BJ (cell line): ENCODE measurements around the gene GBP4. TPM values are rescaled to one million over a fixed set of nuclear protein-coding genes. Genes with fewer than 3 reads are reported as not detected.

Source experiments
- CTCF ChIA-PET: fragments of 350-600 bp; formaldehyde crosslinking; extraction: SDS; loops from one replicate; lab custom pipeline; 2021; ENCODE audit warnings: antibody characterized with exemption, inconsistent platforms; lab: Yijun Ruan, JAX
- POLR2A ChIA-PET: fragments of 300-600 bp; sonication (Branson Sonifier 250); formaldehyde crosslinking; extraction: SDS; loops from one replicate; lab custom pipeline; 2021; ENCODE audit warnings: antibody characterized with exemption; lab: Charles Lee
- DNase-seq: peaks from one replicate; pipeline ENCODE4 v3.0.0-alpha.2; 2011; ENCODE audit warnings: low read depth
- H3K27me3 ChIP-seq: 2 replicates; pipeline ENCODE4 v1.6.0; 2011; ENCODE audit warnings: low read length; ENCODE audit not compliant: control insufficient read depth, insufficient read depth
- H3K36me3 ChIP-seq: 2 replicates; pipeline ENCODE4 v1.5.1; 2011; ENCODE audit warnings: low read length; ENCODE audit not compliant: control insufficient read depth, insufficient read depth
- H3K4me3 ChIP-seq: 2 replicates; pipeline ENCODE4 v1.5.1; 2011; ENCODE audit warnings: low read depth, mild to moderate bottlenecking, control low read depth, low read length
- polyA plus RNA-seq: library from polyadenylated mRNA; depleted of rRNA; stranded (reverse); fragments of >200 nt; gene quantifications from 2 replicates; pipeline ENCODE4 v1.2.3, GENCODE V29; 2011; rRNA removed
- TF ChIP-seq, protein P1 (sequence below): IDR thresholded peaks from 2 replicates; pipeline ENCODE4 v1.5.1; 2011; ENCODE audit warnings: low read depth, mild to moderate bottlenecking, control low read depth, inconsistent platforms, low read length, moderate library complexity; ENCODE audit not compliant: insufficient read depth

The GBP4 gene
- polyA plus RNA-seq, 1 experiment, result 1.2 TPM

DNA sequence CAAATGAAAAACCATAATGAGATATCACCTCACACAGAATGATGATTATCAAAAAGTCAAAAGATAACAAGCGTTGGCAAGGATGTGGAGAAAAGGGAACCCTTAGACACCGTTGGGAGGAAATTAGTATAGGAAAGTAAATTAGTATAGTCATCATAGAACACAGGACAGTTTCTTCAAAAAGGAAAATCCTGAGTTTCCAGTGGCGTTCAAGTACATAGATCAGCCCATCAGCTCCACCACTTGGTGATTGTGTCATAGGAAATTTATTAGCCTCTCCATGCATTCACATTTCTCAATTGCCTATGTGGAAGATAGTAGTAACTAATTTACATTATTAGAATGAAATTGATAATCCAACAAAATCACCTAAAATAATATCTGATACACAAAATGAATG, 52.0 kb downstream of the GBP4 start:
- H3K27me3 ChIP-seq, result no peaks in the 10 kb centered on the region
- no peaks in the 10 kb centered on the region for H3K36me3 ChIP-seq
- no peak overlapping the region for H3K4me3 ChIP-seq
- ChIA-PET POLR2A (no interaction called here), CTCF (no interaction called here)
- no peak for DNase-seq
- TF ChIP-seq, protein P1, sequence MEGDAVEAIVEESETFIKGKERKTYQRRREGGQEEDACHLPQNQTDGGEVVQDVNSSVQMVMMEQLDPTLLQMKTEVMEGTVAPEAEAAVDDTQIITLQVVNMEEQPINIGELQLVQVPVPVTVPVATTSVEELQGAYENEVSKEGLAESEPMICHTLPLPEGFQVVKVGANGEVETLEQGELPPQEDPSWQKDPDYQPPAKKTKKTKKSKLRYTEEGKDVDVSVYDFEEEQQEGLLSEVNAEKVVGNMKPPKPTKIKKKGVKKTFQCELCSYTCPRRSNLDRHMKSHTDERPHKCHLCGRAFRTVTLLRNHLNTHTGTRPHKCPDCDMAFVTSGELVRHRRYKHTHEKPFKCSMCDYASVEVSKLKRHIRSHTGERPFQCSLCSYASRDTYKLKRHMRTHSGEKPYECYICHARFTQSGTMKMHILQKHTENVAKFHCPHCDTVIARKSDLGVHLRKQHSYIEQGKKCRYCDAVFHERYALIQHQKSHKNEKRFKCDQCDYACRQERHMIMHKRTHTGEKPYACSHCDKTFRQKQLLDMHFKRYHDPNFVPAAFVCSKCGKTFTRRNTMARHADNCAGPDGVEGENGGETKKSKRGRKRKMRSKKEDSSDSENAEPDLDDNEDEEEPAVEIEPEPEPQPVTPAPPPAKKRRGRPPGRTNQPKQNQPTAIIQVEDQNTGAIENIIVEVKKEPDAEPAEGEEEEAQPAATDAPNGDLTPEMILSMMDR, result no peak

DNA sequence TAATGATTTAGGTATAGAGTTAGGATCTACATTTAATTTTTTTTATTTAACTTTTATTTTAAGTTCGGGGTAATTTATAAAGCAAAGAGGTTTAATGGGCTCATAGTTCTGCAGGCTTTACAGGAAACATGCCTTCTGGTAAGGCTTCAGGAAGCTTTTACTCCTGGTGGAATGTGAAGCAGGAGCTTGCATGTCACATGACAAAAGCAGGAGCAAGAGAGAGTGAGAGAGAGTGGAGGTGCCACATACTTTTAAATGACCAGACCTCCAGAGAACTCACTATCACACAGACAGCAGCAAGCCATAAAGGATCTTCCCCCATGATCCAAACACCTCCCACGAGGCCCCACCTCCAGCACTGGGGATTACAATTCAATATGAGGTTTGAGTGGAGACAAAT, 55.3 kb downstream of the GBP4 start:
- TF ChIP-seq, protein P1, result no peak
- ChIA-PET POLR2A (no interaction called here), CTCF (no interaction called here)
- H3K4me3 ChIP-seq, result no peak overlapping the region
- H3K27me3 ChIP-seq, result no peaks in the 10 kb centered on the region
- H3K36me3 ChIP-seq, result no peaks in the 10 kb centered on the region
- no peak for DNase-seq

DNA sequence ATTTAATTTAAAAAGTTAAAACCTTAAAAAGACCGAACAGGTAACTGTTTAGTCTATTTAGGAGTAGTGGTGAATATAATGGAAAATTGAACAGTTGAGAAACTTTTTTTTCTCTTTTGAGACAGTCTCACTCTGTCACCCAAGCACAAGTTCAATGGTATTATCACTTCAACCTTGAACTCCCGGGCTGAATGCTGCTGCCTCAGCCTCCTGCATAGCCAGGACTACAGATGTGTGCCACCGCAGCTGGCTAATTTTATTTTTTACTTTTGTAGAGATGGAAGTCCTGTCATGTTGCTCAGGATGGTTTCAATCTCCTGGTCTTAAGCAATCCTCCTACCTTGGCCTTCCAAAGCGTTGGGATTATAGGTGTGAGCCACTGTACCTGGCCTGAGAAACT, 56.6 kb downstream of the GBP4 start:
- H3K27me3 ChIP-seq, result no peaks in the 10 kb centered on the region
- H3K36me3 ChIP-seq, result no peaks in the 10 kb centered on the region
- no peak overlapping the region for H3K4me3 ChIP-seq
- DNase-seq, result no peak
- ChIA-PET CTCF (no interaction called here), POLR2A (no interaction called here)
- TF ChIP-seq, protein P1, result no peak

DNA sequence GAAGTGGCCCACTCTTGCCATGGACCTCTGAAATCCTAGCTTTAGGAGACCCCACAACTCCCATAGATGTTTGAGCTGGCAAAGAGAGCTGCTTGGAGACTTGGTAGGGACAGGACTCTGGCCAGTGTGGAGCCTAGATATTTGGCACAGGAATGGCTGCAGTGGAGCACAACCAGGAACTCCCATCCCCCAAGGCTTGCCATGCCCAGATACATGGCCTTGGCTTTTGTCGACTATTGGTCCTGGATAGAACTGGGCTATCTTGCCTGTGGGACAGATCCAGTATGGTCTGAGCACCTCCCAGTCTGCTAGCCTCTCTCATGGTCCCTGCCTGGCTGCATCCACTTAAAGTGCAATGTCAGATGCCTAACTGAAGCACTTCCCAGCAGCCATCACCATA, 65.0 kb downstream of the GBP4 start:
- ChIA-PET POLR2A (no interaction called here), CTCF (no interaction called here)
- TF ChIP-seq, protein P1, result no peak

More for the DNA sequence above, 65.0 kb downstream of the GBP4 start:
- Histone ChIP-seq H3K4me3 (no peak overlapping the region), H3K27me3 (0 out of 2 replicates have a peak, but pooled peaks cover 1% of the 10 kb centered on the region), H3K36me3 (no peaks in the 10 kb centered on the region)
- no peak for DNase-seq

Other genes with a start within 250 kb of the GBP4 start
- gene KYAT3, start 206.3 kb downstream of the GBP4 start, polyA plus RNA-seq, result 13.4 and 30.8 TPM in 2 replicates
- gene RBMXL1, start 206.3 kb downstream of the GBP4 start, polyA plus RNA-seq, result 3.2 and 4.3 TPM in 2 replicates
- 55.4 and 81.0 TPM in 2 replicates for gene GBP3, start 176.1 kb downstream of the GBP4 start, polyA plus RNA-seq
- 55.3 and 60.1 TPM in 2 replicates for gene GBP1, start 133.7 kb downstream of the GBP4 start, polyA plus RNA-seq
- gene GBP2, start 72.8 kb downstream of the GBP4 start, polyA plus RNA-seq, result 7.5 and 7.8 TPM in 2 replicates
- not detected in 2 replicates for gene GBP7, start 22.9 kb downstream of the GBP4 start, polyA plus RNA-seq
- not detected in 2 replicates for gene GBP5, start 73.9 kb upstream of the GBP4 start, polyA plus RNA-seq
- not detected in 2 replicates for gene GBP6, start 165.1 kb upstream of the GBP4 start, polyA plus RNA-seq